ENCODE data around the gene MARCHF7.
"Not testable (repeated sequence)": the region's sequence is repeated elsewhere in the genome, so short reads cannot be mapped to it uniquely, and the experiment has no call there.

The MARCHF7 gene

DNA sequence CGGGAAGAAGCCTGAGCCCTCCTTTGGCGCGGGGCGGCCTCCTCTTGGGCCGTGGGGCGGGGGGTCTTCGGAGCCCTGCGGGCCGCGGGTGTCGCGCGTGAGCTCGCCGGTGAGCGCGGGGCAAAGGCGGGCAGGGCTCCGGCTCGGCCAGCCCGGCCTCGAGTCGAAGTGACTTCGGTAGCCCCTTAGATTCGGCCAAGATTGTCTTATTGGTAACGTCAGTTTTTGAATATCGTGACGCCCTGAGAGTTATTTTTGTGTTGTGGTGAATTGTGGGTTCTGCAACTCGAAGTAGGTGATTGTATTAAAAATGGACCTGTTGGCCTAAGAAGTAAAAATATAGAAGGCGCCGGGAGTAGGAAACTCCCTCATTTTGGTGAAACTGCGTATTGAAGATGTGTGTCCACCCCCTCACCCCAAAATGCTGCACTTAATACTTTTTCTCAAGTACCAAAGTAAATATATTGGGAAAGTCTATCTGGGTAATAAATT, 669 bp downstream of the MARCHF7 start:
- Mint-ChIP-seq H3K27me3 (no peaks in the 10 kb centered on the region), H3K4me1 (peaks cover 63% of the 10 kb centered on the region), H3K36me3 (peaks cover 15% of the 10 kb centered on the region), H3K27ac (peak overlapping the region; percentile 100), H3K9me3 (no peaks in the 10 kb centered on the region), H3K4me3 (peak overlapping the region; percentile 99)

DNA sequence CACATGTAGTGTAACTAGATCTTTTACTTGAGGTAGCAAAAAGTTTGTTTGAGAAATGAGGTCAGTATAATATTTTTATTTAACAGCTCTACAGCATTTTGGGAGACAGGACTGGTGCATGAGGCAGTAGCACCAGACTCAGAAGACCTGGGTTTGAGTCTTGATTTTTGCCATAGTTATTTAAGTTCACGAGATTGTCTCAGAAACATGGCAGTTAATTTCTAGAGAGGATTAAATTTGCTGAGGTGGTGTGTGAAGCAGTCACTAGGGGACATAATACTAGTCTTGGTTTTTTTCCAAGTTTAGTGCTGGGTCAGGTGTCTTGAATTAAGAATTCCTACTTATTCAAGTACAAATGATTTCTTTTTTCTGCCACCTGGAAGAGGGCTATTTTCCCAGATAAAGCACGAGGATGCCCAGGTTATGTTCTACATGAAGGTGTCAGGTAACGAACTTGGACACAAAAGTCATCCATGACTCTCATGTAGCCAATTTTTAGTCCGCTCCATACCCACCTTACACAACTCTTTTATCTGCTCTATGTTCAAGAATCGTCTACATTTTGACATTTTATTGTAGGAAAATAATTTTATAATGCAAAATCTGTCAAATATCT, 1.4 kb downstream of the MARCHF7 start:
- Mint-ChIP-seq H3K4me3 (peak overlapping the region; percentile 99), H3K36me3 (peaks cover 15% of the 10 kb centered on the region), H3K9me3 (no peaks in the 10 kb centered on the region), H3K4me1 (peaks cover 69% of the 10 kb centered on the region), H3K27me3 (no peaks in the 10 kb centered on the region), H3K27ac (peak overlapping the region; percentile 100)

DNA sequence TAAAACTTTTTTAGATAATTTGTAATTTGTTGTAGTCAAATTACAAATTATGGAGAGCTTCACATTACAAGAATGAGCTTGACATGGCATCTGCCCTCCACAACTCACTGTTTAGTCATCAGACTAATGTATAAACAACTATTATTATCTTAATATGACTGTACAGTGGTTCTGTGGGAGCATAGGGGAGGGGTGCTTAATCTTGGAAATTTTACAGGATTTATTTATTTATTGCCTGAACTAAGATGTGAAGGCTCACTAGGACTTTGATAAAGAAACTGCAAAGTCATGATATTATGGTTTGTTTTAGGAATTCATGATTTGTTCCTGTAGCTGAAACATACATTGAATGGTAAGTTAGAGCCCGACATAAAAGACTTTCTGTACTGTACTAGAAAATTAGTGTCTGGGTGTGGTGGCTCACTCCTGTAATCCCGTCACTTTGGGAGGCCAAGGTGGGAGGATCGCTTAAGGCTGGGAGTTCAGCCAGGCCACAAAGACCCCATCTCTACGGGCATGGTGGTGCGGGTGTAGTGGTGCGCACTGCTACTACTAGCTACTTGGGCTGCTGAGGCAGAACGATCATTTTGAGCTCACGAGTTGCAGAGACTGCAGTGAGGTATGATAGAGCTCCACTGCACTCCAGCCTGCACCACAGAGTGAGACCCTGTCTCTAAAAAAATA, 2.1 kb downstream of the MARCHF7 start:
- peak overlapping the region; percentile 99 for H3K4me3 Mint-ChIP-seq
- H3K9me3 Mint-ChIP-seq, result no peaks in the 10 kb centered on the region
- peak overlapping the region; percentile 35 for H3K27ac Mint-ChIP-seq
- peaks cover 75% of the 10 kb centered on the region for H3K4me1 Mint-ChIP-seq
- peaks cover 19% of the 10 kb centered on the region for H3K36me3 Mint-ChIP-seq
- no peaks in the 10 kb centered on the region for H3K27me3 Mint-ChIP-seq

DNA sequence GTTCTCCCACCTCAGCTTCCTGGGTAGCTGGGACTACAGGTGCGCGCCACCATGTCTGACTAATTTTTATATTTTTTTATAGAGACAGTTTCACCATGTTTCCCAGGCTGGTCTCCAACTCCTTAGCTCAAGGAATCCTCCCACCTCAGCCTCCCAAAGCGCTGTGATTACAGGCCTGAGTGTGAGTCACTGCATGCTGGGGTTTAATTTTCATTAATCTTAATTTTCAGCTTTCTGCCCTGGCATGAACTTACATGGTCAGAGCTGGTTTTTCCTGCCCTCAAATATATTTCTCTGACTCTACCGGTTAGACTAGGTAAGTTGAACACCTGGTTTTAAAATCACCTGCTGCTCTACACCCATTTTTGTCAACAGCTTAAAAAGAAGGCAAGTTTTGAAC, 3.1 kb downstream of the MARCHF7 start:
- no peaks in the 10 kb centered on the region for H3K27me3 Mint-ChIP-seq
- H3K36me3 Mint-ChIP-seq, result peaks cover 24% of the 10 kb centered on the region
- no peaks in the 10 kb centered on the region for H3K9me3 Mint-ChIP-seq
- peaks cover 82% of the 10 kb centered on the region for H3K4me1 Mint-ChIP-seq
- H3K27ac Mint-ChIP-seq, result peak overlapping the region; percentile 30
- H3K4me3 Mint-ChIP-seq, result peak overlapping the region; percentile 67

DNA sequence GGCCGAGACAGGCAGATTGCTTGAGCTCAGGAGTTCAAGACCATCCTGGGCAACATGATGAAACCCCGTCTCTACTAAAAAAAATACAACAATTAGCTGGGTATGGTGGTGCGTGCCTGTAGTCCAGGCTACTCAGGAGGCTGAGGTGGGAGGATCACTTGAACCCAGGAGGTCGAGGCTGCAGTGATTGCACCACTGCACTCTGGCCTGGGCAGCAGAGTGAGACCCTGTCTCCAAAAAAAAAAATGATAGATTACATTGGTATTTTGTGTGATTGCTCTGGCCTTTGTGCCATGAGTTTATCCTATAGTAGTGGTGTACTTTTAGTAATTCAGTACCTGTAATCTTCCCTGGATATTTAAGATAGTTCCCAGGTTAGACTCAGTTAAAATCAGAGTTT, 4.1 kb downstream of the MARCHF7 start:
- peaks cover 26% of the 10 kb centered on the region for H3K36me3 Mint-ChIP-seq
- not testable (repeated sequence) for H3K27ac Mint-ChIP-seq, H3K27me3 Mint-ChIP-seq, H3K9me3 Mint-ChIP-seq
- peaks cover 85% of the 10 kb centered on the region for H3K4me1 Mint-ChIP-seq
- peak overlapping the region; percentile 9 for H3K4me3 Mint-ChIP-seq

DNA sequence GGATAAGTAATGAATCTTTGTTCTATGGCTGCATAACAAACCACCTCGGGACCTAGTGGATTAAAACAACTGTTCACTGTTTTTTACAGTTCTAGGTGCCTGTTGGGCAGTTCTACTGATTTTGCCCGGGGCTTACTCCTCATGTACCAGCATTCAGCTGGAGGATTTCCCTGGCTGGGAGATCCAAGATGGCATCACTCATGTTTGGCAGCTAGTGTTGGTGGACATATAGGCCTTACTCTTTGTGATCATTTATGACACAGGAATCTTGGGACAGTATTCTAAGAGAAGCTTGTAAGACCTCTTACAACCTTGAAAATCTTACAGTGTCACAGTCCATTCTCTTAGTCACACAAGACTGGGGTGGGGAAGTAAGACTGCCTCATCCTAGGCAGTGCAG, 4.6 kb downstream of the MARCHF7 start:
- Mint-ChIP-seq H3K27ac (peak overlapping the region; percentile 53), H3K27me3 (no peaks in the 10 kb centered on the region), H3K4me1 (peaks cover 85% of the 10 kb centered on the region), H3K9me3 (no peaks in the 10 kb centered on the region), H3K36me3 (peaks cover 26% of the 10 kb centered on the region), H3K4me3 (peak overlapping the region; percentile 9)

DNA sequence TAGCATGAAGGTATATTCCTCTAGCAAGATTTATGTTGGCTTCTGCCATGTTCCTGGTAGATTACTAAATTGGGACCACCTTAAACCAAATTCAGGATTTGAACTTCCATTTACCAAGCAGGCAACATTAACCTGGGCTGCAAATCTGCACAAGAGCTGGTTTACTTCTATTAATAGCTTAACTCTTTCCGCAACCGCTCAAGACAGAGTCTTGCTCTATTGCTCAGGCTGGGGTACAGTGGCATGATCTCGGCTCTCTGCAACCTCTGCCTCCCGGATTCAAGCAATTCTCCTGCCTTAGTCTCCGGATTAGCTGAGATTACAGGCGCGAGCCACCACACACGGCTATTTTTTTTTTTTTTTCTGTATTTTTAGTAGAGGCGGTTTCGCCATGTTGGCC, 8.4 kb downstream of the MARCHF7 start:
- Mint-ChIP-seq H3K4me1 (peaks cover 97% of the 10 kb centered on the region), H3K27ac (no peak overlapping the region), H3K9me3 (no peaks in the 10 kb centered on the region), H3K27me3 (no peaks in the 10 kb centered on the region), H3K36me3 (peaks cover 32% of the 10 kb centered on the region), H3K4me3 (peak overlapping the region; percentile 6)

DNA sequence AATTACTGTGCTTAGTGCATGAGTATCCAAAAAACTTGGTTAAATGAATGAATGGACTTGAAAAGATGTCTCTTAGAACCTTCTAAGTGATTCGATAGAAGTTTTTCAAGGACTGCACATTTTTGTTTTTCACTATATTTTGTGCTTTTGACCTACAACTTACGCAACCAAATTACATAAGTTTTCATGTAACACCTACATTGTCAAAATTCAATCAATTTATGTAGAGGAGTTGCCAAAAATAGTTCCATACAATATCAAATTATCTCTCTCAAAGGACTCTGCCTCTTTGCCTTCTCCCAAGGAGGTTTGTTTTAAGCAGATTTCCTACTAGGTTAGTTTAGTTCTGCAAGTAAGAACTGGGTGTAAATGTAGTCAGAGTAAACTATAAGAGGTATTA, 10.3 kb downstream of the MARCHF7 start:
- Mint-ChIP-seq H3K9me3 (no peaks in the 10 kb centered on the region), H3K27me3 (no peaks in the 10 kb centered on the region), H3K4me1 (peaks cover 95% of the 10 kb centered on the region), H3K36me3 (peaks cover 29% of the 10 kb centered on the region), H3K27ac (peak overlapping the region; percentile 65), H3K4me3 (peak overlapping the region; percentile 55)

DNA sequence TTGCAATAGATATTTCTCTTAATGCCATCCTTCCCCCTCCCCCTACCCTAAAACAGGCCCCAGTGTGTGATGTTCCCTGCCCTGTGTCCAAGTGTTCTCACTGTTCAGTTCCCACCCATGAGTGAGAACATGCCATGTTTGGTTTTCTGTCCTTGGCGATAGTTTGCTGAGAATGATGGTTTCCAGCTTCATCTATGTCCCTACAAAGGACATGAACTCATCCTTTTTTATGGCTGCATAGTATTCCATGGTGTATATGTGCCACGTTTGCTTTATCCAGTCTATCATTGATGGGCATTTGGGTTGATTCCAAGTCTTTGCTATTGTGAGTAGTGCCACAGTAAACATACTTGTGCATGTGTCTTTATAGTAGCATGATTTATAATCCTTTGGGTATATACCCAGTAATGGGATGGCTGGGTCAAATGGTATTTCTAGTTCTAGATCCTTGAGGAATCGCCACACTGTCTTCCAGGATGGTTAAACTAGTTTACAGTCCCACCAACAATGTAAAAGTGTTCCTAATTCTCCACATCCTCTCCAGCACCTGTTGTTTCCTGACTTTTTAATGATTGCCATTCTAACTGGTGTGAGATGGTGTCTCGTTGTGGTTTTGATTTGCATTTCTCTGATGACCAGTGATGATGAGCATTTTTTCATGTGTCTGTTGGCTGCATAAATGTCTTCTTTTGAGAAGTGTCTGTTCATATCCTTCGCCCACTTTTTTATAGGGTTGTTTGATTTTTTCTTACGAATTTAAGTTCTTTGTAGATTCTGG, 12.7 kb downstream of the MARCHF7 start:
- H3K9me3 Mint-ChIP-seq, H3K27me3 Mint-ChIP-seq, H3K4me3 Mint-ChIP-seq: not testable (repeated sequence)
- Mint-ChIP-seq H3K27ac (peak overlapping the region; percentile 46), H3K36me3 (peaks cover 21% of the 10 kb centered on the region), H3K4me1 (peaks cover 85% of the 10 kb centered on the region)

DNA sequence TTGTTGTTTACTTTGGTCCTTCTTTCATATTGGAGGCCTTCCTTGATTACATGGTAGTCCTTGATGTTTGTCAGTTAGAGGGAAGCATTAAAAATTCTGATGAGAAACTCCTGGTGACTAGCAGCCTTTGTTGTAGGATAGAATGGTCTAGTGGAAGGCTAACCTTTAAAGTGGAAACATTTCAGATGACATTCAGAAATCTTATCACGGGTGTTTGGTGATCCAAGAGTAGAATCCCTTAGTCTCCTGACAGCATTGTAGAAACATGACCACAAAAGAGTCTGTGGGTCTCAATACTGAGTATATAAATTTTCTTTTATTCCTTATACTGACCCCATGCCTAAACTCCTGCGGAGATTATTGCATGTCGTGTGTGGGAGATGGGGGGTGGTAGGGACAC, 13.4 kb downstream of the MARCHF7 start:
- Mint-ChIP-seq H3K4me1 (peaks cover 83% of the 10 kb centered on the region), H3K9me3 (no peaks in the 10 kb centered on the region), H3K4me3 (no peak overlapping the region), H3K36me3 (peaks cover 18% of the 10 kb centered on the region), H3K27ac (peak overlapping the region; percentile 46), H3K27me3 (no peaks in the 10 kb centered on the region)

DNA sequence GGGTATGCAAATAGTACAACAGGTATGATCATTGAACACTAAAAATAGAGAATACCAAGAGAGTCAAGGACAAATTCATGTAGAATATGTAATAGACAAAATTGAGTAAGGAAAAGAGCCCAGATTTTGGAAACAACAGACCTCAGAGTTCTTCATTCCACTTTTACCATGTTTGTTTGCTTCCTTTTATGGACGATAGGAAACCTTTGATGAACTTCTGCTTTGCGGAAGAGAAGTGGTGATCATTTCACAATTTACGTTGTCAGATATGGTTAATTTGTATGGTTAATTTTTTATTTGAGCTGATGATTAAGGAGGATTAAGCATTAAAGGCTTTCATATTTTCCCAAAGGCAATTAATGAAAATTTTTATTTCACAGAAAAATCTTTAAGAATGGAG, 16.3 kb downstream of the MARCHF7 start:
- Mint-ChIP-seq H3K36me3 (peaks cover 20% of the 10 kb centered on the region), H3K27ac (peak overlapping the region; percentile 8), H3K27me3 (no peaks in the 10 kb centered on the region), H3K9me3 (no peaks in the 10 kb centered on the region), H3K4me1 (peaks cover 66% of the 10 kb centered on the region), H3K4me3 (no peak overlapping the region)

DNA sequence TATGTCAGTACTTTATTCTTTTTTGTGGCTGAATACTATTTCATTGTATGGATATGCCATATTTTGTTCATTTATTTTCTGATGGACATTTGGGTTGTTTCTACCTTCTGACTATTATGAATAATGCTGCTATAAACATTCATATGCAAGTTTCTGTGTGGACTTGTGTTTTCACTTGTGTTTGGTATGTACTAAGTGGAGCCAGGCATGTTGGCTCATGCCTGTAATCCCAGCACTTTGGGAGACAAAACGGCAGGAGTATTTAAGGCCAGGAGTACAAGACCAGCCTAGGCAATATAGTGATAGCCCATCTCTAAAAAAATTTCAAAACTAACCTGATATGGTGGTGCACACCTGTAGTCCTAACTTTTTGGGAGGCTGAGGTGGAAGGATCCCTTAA, 23.3 kb downstream of the MARCHF7 start:
- H3K9me3 Mint-ChIP-seq, result no peaks in the 10 kb centered on the region
- peaks cover 23% of the 10 kb centered on the region for H3K36me3 Mint-ChIP-seq
- no peak overlapping the region for H3K27ac Mint-ChIP-seq
- H3K4me1 Mint-ChIP-seq, result peaks cover 58% of the 10 kb centered on the region
- no peaks in the 10 kb centered on the region for H3K27me3 Mint-ChIP-seq
- H3K4me3 Mint-ChIP-seq, result no peak overlapping the region

DNA sequence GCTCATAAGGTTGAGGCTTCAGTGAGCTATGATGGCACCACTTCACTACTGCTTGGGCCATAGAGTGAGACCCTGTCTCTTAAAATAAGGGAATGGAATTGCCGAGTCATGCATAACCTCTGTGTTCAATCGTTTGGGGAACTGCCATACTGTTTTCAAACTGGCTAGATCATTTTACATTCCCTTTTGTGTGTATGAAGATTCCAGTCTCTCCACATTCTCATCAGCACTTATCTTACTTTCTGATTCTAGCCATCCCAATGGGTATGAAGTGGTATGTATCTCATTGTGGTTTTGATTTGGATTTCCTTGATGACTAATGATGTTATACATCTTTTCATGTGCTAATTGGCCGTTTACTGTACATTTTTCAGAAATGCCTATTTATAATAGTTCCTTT, 23.7 kb downstream of the MARCHF7 start:
- no peaks in the 10 kb centered on the region for H3K27me3 Mint-ChIP-seq
- peak overlapping the region; percentile 20 for H3K27ac Mint-ChIP-seq
- peaks cover 58% of the 10 kb centered on the region for H3K4me1 Mint-ChIP-seq
- no peak overlapping the region for H3K4me3 Mint-ChIP-seq
- no peaks in the 10 kb centered on the region for H3K9me3 Mint-ChIP-seq
- peaks cover 21% of the 10 kb centered on the region for H3K36me3 Mint-ChIP-seq

DNA sequence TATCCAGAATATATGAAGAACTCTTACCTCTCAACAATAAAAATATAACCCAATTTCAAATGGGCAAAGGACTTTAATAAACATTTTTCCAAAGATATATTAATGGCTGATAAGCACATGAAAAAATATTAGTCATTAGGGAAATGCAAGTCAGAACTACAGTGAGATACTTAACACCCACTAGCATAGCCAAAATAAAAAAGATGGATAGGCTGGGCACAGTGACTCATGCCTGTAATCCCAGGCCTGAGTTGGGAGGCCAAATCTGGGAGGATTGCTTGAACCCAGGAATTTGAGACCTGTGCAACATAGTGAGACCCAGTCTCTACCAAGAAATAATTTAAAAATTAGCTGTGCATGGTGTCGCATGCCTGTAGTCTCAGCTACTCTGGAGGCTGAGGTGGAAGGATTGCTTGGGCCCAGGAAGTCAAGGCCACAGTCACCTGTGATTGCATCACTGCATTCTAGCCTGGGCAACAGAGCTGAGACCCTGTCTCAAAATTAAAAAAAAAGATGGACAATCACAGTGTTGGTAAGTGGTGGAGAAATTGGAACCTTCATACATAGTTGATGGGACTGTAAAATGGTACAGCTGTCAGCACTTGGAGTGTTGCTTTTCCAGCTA, 25.1 kb downstream of the MARCHF7 start:
- no peak overlapping the region for H3K27ac Mint-ChIP-seq
- no peak overlapping the region for H3K4me3 Mint-ChIP-seq
- no peaks in the 10 kb centered on the region for H3K27me3 Mint-ChIP-seq
- H3K36me3 Mint-ChIP-seq, result peaks cover 24% of the 10 kb centered on the region
- no peaks in the 10 kb centered on the region for H3K9me3 Mint-ChIP-seq
- H3K4me1 Mint-ChIP-seq, result peaks cover 67% of the 10 kb centered on the region

DNA sequence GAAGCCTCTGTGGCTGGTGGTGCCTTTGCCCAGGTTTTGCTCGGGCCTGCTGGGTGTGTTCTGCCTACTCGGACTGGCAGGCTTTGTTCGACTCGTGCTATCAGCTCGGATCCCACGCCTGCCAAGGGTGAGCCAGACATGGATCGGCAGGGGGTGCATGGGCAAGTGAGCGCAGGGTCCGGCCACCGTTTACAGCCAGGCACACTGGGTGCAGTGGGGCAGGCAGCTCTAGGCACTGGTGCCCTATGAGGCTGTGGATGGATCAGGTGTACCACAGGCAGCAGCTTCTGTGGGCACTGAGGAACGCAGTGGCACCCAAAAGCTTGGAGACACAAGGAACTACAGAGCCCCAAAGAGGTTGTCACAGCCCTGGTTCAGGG, 25.6 kb downstream of the MARCHF7 start:
- Mint-ChIP-seq H3K36me3 (peaks cover 26% of the 10 kb centered on the region), H3K4me1 (peaks cover 63% of the 10 kb centered on the region), H3K9me3 (no peaks in the 10 kb centered on the region), H3K4me3 (no peak overlapping the region), H3K27ac (no peak overlapping the region), H3K27me3 (no peaks in the 10 kb centered on the region)
